HCT116 (cell line): ENCODE results near the gene MAVS. TPM values are rescaled to one million over a fixed set of nuclear protein-coding genes. Genes with fewer than 3 reads are reported as not detected.

Experiments
- ATAC-seq: fragments of 200-7000 bp; cut with Tn5 transposase; 2 replicates; pipeline ENCODE4 v1.9.1; 2020; ENCODE audit warnings: mild to moderate bottlenecking, moderate library complexity
- BruUV-seq: library from RNA; stranded (reverse); fragments of 400-500 nt; replicated peaks from 2 replicates; lab custom pipeline; 2021; lab: Mats Ljungman, UMichigan
- CTCF ChIA-PET: fragments of 300-600 bp; sonication (Branson Sonifier 250); formaldehyde crosslinking; loops from one replicate; lab custom pipeline; 2021; ENCODE audit warnings: antibody characterized with exemption; lab: Charles Lee
- POLR2A ChIA-PET: fragments of 300-600, 350-600 bp; sonication (Branson Sonifier 250); formaldehyde crosslinking; loops from one replicate; lab custom pipeline; 2021; ENCODE audit warnings: antibody characterized with exemption; lab: Charles Lee
- RAD21 ChIA-PET, 2 experiments: fragments of 300-600 bp; sonication (Branson Sonifier 250); formaldehyde crosslinking; loops; one replicate each; lab custom pipeline; 2023; ENCODE audit warnings: low total read pairs in 2 of 2; ENCODE audit not compliant: uncharacterized antibody in 2 of 2, unreplicated experiment in 2 of 2, low non-redundant PET in 1 of 2; lab: Charles Lee
- DNase-seq: peaks from one replicate; pipeline ENCODE4 v3.0.0-alpha.2; 2010; ENCODE audit warnings: low read depth, low spot score
- H2AFZ ChIP-seq: fragments of 200-600 bp; shearing (Covaris generic), sonication (generic); 2 replicates; pipeline ENCODE4 v1.6.1; 2017; ENCODE audit warnings: low read depth, mixed run types, mixed read lengths, antibody characterized with exemption, low read length; ENCODE audit not compliant: poor library complexity, severe bottlenecking
- H3K27ac ChIP-seq: 2 replicates; pipeline ENCODE4 v1.5.1; 2012; ENCODE audit warnings: low read depth, low read length
- H3K27me3 ChIP-seq: fragments of 200-600 bp; sonication (generic); 2 replicates; pipeline ENCODE4 v1.6.1; 2016; ENCODE audit warnings: mixed run types, low read length, mixed read lengths; ENCODE audit not compliant: insufficient read depth
- H3K36me3 ChIP-seq, 2 experiments: fragments of 200-500 bp in 1 of 2; fragments of 200-600 bp in 1 of 2; sonication (Bioruptor generic) in 1 of 2; sonication (generic) in 1 of 2; 2 replicates each; pipeline versions ENCODE4 v1.5.1 to v1.6.1; 2014 to 2016; ENCODE audit warnings: low read length in 2 of 2, inconsistent platforms in 1 of 2, mixed read lengths in 1 of 2, mixed run types in 1 of 2; ENCODE audit not compliant: insufficient read depth in 2 of 2, control insufficient read depth in 1 of 2
- H3K4me1 ChIP-seq, 2 experiments: fragments of 200-600 bp in 1 of 2; sonication (generic) in 1 of 2; 2 replicates each; pipeline versions ENCODE4 v1.5.1 to v1.6.1; 2012 to 2017; ENCODE audit warnings: low read length in 2 of 2, inconsistent platforms in 1 of 2, mild to moderate bottlenecking in 1 of 2, mixed read lengths in 1 of 2, mixed run types in 1 of 2, moderate library complexity in 1 of 2; ENCODE audit not compliant: insufficient read depth in 2 of 2, control insufficient read depth in 1 of 2
- H3K4me2 ChIP-seq: fragments of 200-600 bp; sonication (generic); 2 replicates; pipeline ENCODE4 v1.6.1; 2017; ENCODE audit warnings: mixed run types, low read length, mixed read lengths
- H3K4me3 ChIP-seq, 2 experiments: fragments of 200-600 bp in 1 of 2; sonication (generic) in 1 of 2; replicated peaks in 1 of 2; 2 replicates each; pipeline ENCODE4 v1.5.1; 2011 to 2016; ENCODE audit warnings: low read length in 2 of 2, control low read depth in 1 of 2, low read depth in 1 of 2, mild to moderate bottlenecking in 1 of 2, mixed read lengths in 1 of 2, mixed run types in 1 of 2
- H3K79me2 ChIP-seq: fragments of 200-600 bp; sonication (generic); 2 replicates; pipeline ENCODE4 v1.6.1; 2017; ENCODE audit warnings: mild to moderate bottlenecking, mixed run types, low read length, moderate library complexity, mixed read lengths; ENCODE audit not compliant: insufficient read depth
- H3K9ac ChIP-seq: fragments of 200-600 bp; sonication (generic); 2 replicates; pipeline ENCODE4 v1.6.1; 2016; ENCODE audit warnings: low read length, mixed read lengths
- H3K9me2 ChIP-seq: fragments of 200-600 bp; sonication (generic), shearing (Covaris generic); 2 replicates; pipeline ENCODE4 v1.6.1; 2017; ENCODE audit warnings: mixed run types, mild to moderate bottlenecking, moderate library complexity; ENCODE audit not compliant: insufficient read depth
- H3K9me3 ChIP-seq, 2 experiments: fragments of 200-500 bp in 1 of 2; fragments of 200-600 bp in 1 of 2; sonication (Bioruptor generic) in 1 of 2; sonication (generic) in 1 of 2; 2 replicates each; pipeline ENCODE4 v1.6.1; 2014 to 2017; ENCODE audit warnings: low read length in 2 of 2, mixed read lengths in 2 of 2, inconsistent platforms in 1 of 2, low read depth in 1 of 2, mild to moderate bottlenecking in 1 of 2, mixed run types in 1 of 2, moderate library complexity in 1 of 2; ENCODE audit not compliant: control insufficient read depth in 1 of 2, insufficient read depth in 1 of 2
- H4K20me1 ChIP-seq: fragments of 200-600 bp; sonication (generic), shearing (Covaris generic); 2 replicates; pipeline ENCODE4 v1.6.1; 2017; ENCODE audit warnings: mixed run types, mild to moderate bottlenecking, moderate library complexity; ENCODE audit not compliant: insufficient read depth
- EZH2phosphoT487 ChIP-seq: fragments of 200-600 bp; IDR thresholded peaks from 2 replicates; pipeline ENCODE4 v1.6.1; 2018; ENCODE audit warnings: antibody characterized with exemption, borderline replicate concordance
- FOSL1 ChIP-seq: IDR thresholded peaks from 2 replicates; pipeline ENCODE4 v1.6.1; 2012; ENCODE audit warnings: low read depth
- JUND ChIP-seq: IDR thresholded peaks from 2 replicates; pipeline ENCODE4 v1.6.1; 2012
- POLR2A ChIP-seq: IDR thresholded peaks from 2 replicates; pipeline ENCODE4 v1.7.0; 2011; ENCODE audit warnings: borderline replicate concordance; ENCODE audit not compliant: insufficient read depth, insufficient read length; ENCODE audit errors: extremely low read depth
- RAD21 ChIP-seq: IDR thresholded peaks from 2 replicates; pipeline ENCODE4 v1.6.1; 2012; ENCODE audit warnings: low read depth, mild to moderate bottlenecking
- SRF ChIP-seq: IDR thresholded peaks from 2 replicates; pipeline ENCODE4 v1.6.1; 2012; ENCODE audit warnings: low read depth
- TCF7L2 ChIP-seq: IDR thresholded peaks from 2 replicates; pipeline ENCODE4 v1.7.0; 2011; ENCODE audit warnings: borderline replicate concordance, inconsistent platforms; ENCODE audit not compliant: insufficient read depth, insufficient read length; ENCODE audit errors: extremely low read depth
- YY1 ChIP-seq: IDR thresholded peaks from 2 replicates; pipeline ENCODE4 v1.6.1; 2011; ENCODE audit warnings: low read length, low read depth, moderate library complexity, mild to moderate bottlenecking; ENCODE audit not compliant: insufficient replicate concordance; ENCODE audit errors: extremely low read depth
- ZFX ChIP-seq: fragments of 450-650 bp; IDR thresholded peaks from 2 replicates; pipeline ENCODE4 v1.6.1; 2017
- intact Hi-C: fragments of 100-400 bp; cut with micrococcal nuclease; formaldehyde crosslinking; loops from 2 replicates; pipeline ENCODE4 v1.10.0; 2022
- total RNA-seq: library from RNA; stranded (reverse); gene quantifications from one replicate; pipeline ENCODE4 v1.2.1, GENCODE V29; 2021; ENCODE audit not compliant: unreplicated experiment
- TF ChIP-seq, protein P1 (sequence below): IDR thresholded peaks from 2 replicates; pipeline ENCODE4 v1.6.1; 2012
- TF ChIP-seq, protein P2 (sequence below), 3 experiments: fragments of 200-600 bp in 1 of 3; sonication (generic) in 1 of 3; IDR thresholded peaks in 2 of 3; conservative IDR thresholded peaks in 1 of 3; 2 replicates each; pipeline ENCODE4 v1.5.1; 2012 to 2017; ENCODE audit warnings: low read depth in 2 of 3, low read length in 2 of 3, antibody characterized with exemption in 1 of 3, borderline replicate concordance in 1 of 3, control low read depth in 1 of 3, mild to moderate bottlenecking in 1 of 3, mixed read lengths in 1 of 3, mixed run types in 1 of 3, moderate library complexity in 1 of 3; ENCODE audit not compliant: insufficient read depth in 1 of 3

The MAVS gene
- total RNA-seq, 1 experiment from 2014 or later, result 60.1 TPM

DNA sequence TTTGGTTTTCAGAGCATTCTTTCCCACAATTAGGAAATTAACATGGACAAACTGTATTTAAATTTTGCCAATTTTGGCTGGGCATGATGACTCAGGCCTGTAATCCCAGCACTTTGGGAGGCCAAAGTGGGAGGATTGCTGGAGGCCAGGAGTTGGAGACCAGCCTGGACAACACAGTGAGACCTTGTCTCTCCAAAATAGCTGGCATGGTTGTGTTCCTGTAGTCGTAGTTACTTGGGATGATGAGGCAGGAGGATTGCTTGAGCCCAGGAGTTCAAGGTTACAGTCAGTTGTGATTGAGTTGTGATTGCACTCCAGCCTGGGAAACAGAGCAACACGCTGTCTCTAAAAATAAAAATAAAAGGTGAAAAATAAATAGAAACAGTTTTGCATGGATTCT, 57.6 kb downstream of the MAVS start:
- peaks cover 19 to 35% of the 10 kb centered on the region in 2 experiments for H3K4me1 ChIP-seq
- ATAC-seq, result no peak
- peaks cover 100% of the 10 kb centered on the region for H3K79me2 ChIP-seq
- H3K4me3 ChIP-seq, result no peak overlapping the region
- no TSS peak for BruUV-seq
- intact Hi-C loops, result no loop called here
- CTCF ChIA-PET, result no interaction called here
- H3K9ac ChIP-seq, result no peak overlapping the region
- H3K36me3 ChIP-seq, result peaks cover 15% of the 10 kb centered on the region in 2 experiments; a peak in 3 of 4 replicates
- DNase-seq, result no peak
- TF ChIP-seq ZFX, result no peak
- TF ChIP-seq TCF7L2, result no peak
- no peak for TF ChIP-seq SRF
- no peak for TF ChIP-seq JUND
- TF ChIP-seq EZH2phosphoT487, result no peak
- TF ChIP-seq RAD21, result no peak
- no peak for TF ChIP-seq YY1
- TF ChIP-seq, protein P1, sequence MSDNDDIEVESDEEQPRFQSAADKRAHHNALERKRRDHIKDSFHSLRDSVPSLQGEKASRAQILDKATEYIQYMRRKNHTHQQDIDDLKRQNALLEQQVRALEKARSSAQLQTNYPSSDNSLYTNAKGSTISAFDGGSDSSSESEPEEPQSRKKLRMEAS, result no peak
- TF ChIP-seq POLR2A, result no peak
- TF ChIP-seq, protein P2, sequence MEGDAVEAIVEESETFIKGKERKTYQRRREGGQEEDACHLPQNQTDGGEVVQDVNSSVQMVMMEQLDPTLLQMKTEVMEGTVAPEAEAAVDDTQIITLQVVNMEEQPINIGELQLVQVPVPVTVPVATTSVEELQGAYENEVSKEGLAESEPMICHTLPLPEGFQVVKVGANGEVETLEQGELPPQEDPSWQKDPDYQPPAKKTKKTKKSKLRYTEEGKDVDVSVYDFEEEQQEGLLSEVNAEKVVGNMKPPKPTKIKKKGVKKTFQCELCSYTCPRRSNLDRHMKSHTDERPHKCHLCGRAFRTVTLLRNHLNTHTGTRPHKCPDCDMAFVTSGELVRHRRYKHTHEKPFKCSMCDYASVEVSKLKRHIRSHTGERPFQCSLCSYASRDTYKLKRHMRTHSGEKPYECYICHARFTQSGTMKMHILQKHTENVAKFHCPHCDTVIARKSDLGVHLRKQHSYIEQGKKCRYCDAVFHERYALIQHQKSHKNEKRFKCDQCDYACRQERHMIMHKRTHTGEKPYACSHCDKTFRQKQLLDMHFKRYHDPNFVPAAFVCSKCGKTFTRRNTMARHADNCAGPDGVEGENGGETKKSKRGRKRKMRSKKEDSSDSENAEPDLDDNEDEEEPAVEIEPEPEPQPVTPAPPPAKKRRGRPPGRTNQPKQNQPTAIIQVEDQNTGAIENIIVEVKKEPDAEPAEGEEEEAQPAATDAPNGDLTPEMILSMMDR (IDR thresholded peaks at IDR 0.05 in 2 of 3, conservative IDR thresholded peaks at IDR 0.05 in 1 of 3; ENCODE audit: borderline replicate concordance in 1 of 3, insufficient read depth in 1 of 3, low read depth in 2 of 3, low read length in 2 of 3), result no peak
- no peak for TF ChIP-seq FOSL1
- TF ChIP-seq, all 23 proteins: peak for 0
- RAD21 ChIA-PET, result no interaction called here
- peaks cover 39% of the 10 kb centered on the region; the same call in 1 of the 2 replicates for H4K20me1 ChIP-seq
- no peak overlapping the region for H3K27ac ChIP-seq
- H3K27me3 ChIP-seq, result no peaks in the 10 kb centered on the region
- no peak overlapping the region for H2AFZ ChIP-seq
- H3K9me3 ChIP-seq, result no peaks in the 10 kb centered on the region
- POLR2A ChIA-PET, result no interaction called here
- H3K4me2 ChIP-seq, result no peak overlapping the region
- no peaks in the 10 kb centered on the region for H3K9me2 ChIP-seq
